ENCODE data around the gene RPS23. TPM values are rescaled to one million over a fixed set of nuclear protein-coding genes. Genes with fewer than 3 reads are reported as not detected.
A peak's percentile ranks its signal among the peaks of the same experiment; 100 is the strongest.

Gene RPS23
- total RNA-seq, 1 experiment from 2014 or later = 1,953 TPM

DNA sequence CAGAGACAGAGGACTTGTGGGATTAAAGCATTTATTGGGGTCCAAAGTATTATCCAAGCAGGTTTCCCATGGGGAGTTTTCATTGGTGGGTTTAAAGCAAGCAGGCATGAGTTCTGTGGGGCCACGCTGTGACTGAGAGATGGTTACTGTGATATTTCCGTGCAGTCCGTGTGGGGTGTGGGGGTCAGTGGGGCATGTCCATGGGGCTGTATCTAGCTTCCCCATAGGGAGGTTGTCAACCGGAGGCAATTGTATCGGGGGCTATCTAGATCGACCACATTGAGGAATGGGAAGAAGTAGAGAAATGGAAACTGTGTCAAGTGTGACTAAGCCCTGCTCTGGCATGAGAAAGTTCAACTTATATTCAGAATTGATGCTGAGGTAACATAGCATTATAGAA, 7.1 kb upstream of the RPS23 start:
- ChIA-PET POLR2A (ENCODE audit: low non-redundant PET) (no interaction called here), CTCF (no interaction called here)
- no peak for DNase-seq (ENCODE audit: low spot score)
- TF ChIP-seq, protein P1, sequence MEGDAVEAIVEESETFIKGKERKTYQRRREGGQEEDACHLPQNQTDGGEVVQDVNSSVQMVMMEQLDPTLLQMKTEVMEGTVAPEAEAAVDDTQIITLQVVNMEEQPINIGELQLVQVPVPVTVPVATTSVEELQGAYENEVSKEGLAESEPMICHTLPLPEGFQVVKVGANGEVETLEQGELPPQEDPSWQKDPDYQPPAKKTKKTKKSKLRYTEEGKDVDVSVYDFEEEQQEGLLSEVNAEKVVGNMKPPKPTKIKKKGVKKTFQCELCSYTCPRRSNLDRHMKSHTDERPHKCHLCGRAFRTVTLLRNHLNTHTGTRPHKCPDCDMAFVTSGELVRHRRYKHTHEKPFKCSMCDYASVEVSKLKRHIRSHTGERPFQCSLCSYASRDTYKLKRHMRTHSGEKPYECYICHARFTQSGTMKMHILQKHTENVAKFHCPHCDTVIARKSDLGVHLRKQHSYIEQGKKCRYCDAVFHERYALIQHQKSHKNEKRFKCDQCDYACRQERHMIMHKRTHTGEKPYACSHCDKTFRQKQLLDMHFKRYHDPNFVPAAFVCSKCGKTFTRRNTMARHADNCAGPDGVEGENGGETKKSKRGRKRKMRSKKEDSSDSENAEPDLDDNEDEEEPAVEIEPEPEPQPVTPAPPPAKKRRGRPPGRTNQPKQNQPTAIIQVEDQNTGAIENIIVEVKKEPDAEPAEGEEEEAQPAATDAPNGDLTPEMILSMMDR (conservative IDR thresholded peaks at IDR 0.05; ENCODE audit: low read depth, low read length) = no peak
- TF ChIP-seq EZH2 (IDR thresholded peaks at IDR 0.05; ENCODE audit: borderline replicate concordance, low read depth, low read length, poor library complexity, severe bottlenecking) = no peak
- no TSS peak for BruUV-seq (replicated peaks)
- H3K4me1 ChIP-seq (ENCODE audit: insufficient read depth, low read length, poor library complexity, severe bottlenecking) = no peaks in the 10 kb centered on the region
- no peaks in the 10 kb centered on the region for H3K36me3 ChIP-seq (ENCODE audit: insufficient read depth, low read length, poor library complexity, severe bottlenecking)
- intact Hi-C loops (cut with micrococcal nuclease; ENCODE audit: unreplicated experiment) = no loop called here
- no peaks in the 10 kb centered on the region for H3K9me3 ChIP-seq (ENCODE audit: low read depth, low read length, poor library complexity, severe bottlenecking)
- H3K27ac ChIP-seq (ENCODE audit: low read depth, low read length, poor library complexity, severe bottlenecking) = no peak overlapping the region
- H3K4me3 ChIP-seq (ENCODE audit: low read depth, low read length, poor library complexity, severe bottlenecking) = no peak overlapping the region
- H3K27me3 ChIP-seq (replicated peaks; ENCODE audit: insufficient read depth, low read depth, low read length, poor library complexity) = no peaks in the 10 kb centered on the region

DNA sequence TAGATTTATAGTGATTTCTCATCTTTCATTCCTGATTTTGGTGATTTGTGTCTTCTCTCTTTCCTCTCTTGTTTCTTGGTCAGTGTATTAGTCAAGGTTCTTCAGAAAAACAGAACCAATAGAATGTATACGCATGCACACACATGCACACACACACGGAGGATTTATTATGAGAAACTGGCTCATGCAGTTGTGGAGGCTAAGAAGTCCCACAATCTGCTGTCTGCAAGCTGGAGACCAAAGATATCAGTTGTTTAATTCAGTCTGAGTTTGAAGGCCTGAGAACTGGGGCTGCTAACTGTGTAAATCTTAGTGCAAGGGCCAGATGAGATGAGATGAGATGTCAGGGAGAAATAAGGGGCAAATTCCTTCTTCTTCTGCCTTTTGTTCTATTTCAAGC, 5.7 kb upstream of the RPS23 start:
- Histone ChIP-seq H3K9me3 (ENCODE audit: low read depth, low read length, poor library complexity, severe bottlenecking) (no peaks in the 10 kb centered on the region), H3K4me1 (ENCODE audit: insufficient read depth, low read length, poor library complexity, severe bottlenecking) (no peaks in the 10 kb centered on the region), H3K4me3 (ENCODE audit: low read depth, low read length, poor library complexity, severe bottlenecking) (no peak overlapping the region), H3K36me3 (ENCODE audit: insufficient read depth, low read length, poor library complexity, severe bottlenecking) (no peaks in the 10 kb centered on the region), H3K27me3 (replicated peaks; ENCODE audit: insufficient read depth, low read depth, low read length, poor library complexity) (no peaks in the 10 kb centered on the region), H3K27ac (ENCODE audit: low read depth, low read length, poor library complexity, severe bottlenecking) (no peak overlapping the region)
- BruUV-seq (replicated peaks) = no TSS peak
- CTCF ChIA-PET = no interaction called here
- intact Hi-C loops (cut with micrococcal nuclease; ENCODE audit: unreplicated experiment) = no loop called here
- no peak for TF ChIP-seq EZH2 (IDR thresholded peaks at IDR 0.05; ENCODE audit: borderline replicate concordance, low read depth, low read length, poor library complexity, severe bottlenecking)
- TF ChIP-seq, protein P1 (conservative IDR thresholded peaks at IDR 0.05; ENCODE audit: low read depth, low read length) = no peak
- POLR2A ChIA-PET (ENCODE audit: low non-redundant PET) = no interaction called here
- no peak for DNase-seq (ENCODE audit: low spot score)

DNA sequence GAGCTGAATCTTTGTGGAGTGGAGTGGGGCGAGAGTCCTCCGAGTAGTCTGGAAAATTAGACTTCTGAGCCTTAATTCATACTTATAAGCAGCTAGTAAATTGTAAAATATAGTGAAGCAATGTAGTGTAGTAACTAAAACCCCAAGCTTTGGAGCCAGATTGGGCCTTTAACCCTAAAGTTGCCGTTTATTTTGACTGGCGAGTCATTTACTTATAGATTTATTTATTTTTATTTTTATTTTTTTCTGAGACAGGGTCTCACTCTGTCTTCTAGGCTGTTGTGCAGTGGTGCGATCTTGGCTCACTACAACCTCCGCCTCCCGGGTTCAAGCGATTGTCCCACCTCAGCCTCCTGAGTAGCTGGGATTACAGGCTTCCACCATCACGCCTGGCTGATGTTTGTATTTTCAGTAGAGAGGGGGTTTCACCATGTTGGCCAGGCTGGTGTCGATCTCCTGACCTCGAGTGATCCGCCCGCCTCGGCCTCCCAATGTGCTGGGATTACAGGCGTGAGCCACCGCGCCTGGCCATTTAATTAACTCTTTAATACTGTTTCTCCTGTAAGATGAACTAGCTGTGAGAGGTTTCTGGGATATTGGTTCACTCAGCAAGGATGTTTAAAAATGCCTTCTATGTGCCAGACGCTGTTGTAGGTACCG, 687 bp upstream of the RPS23 start:
- no peaks in the 10 kb centered on the region for H3K27me3 ChIP-seq (replicated peaks; ENCODE audit: insufficient read depth, low read depth, low read length, poor library complexity)
- intact Hi-C loops (cut with micrococcal nuclease; ENCODE audit: unreplicated experiment) = no loop called here
- H3K36me3 ChIP-seq (ENCODE audit: insufficient read depth, low read length, poor library complexity, severe bottlenecking) = peaks cover 39% of the 10 kb centered on the region
- DNase-seq (ENCODE audit: low spot score) = no peak
- TSS peak; percentile 97 for BruUV-seq (replicated peaks)
- CTCF ChIA-PET = no interaction called here
- peaks cover 5% of the 10 kb centered on the region for H3K4me1 ChIP-seq (ENCODE audit: insufficient read depth, low read length, poor library complexity, severe bottlenecking)
- H3K4me3 ChIP-seq (ENCODE audit: low read depth, low read length, poor library complexity, severe bottlenecking) = peak overlapping the region; percentile 80
- H3K9me3 ChIP-seq (ENCODE audit: low read depth, low read length, poor library complexity, severe bottlenecking) = no peaks in the 10 kb centered on the region
- no peak for TF ChIP-seq EZH2 (IDR thresholded peaks at IDR 0.05; ENCODE audit: borderline replicate concordance, low read depth, low read length, poor library complexity, severe bottlenecking)
- peak overlapping the region; percentile 92 for H3K27ac ChIP-seq (ENCODE audit: low read depth, low read length, poor library complexity, severe bottlenecking)
- POLR2A ChIA-PET (ENCODE audit: low non-redundant PET) = interaction anchor here (0.6 kb wide), 1 partner anchor 847 kb away, joined by 3 read pairs; no protein-coding TSS in a partner anchor

DNA sequence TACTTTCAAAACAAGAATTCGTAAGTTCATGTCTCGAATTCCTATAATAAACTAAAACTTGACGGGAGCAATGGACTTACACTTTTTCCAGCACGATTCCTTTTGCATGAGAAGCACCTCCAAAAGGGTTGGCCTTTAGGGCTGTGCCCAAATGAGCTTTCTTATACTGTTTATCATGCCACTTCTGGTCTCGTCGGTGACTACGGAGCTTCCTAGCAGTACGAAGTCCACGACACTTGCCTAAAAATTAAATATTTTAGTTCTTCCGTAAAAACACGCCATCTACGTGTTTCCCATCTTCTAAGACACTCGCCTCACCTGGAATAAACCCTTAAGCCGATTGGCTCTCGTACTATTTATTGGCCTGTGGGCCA, 554 bp downstream of the RPS23 start:
- Histone ChIP-seq H3K27ac (ENCODE audit: low read depth, low read length, poor library complexity, severe bottlenecking) (peak overlapping the region; percentile 92), H3K9me3 (ENCODE audit: low read depth, low read length, poor library complexity, severe bottlenecking) (no peaks in the 10 kb centered on the region), H3K4me1 (ENCODE audit: insufficient read depth, low read length, poor library complexity, severe bottlenecking) (peaks cover 5% of the 10 kb centered on the region), H3K27me3 (replicated peaks; ENCODE audit: insufficient read depth, low read depth, low read length, poor library complexity) (no peaks in the 10 kb centered on the region), H3K4me3 (ENCODE audit: low read depth, low read length, poor library complexity, severe bottlenecking) (peak overlapping the region; percentile 80), H3K36me3 (ENCODE audit: insufficient read depth, low read length, poor library complexity, severe bottlenecking) (peaks cover 39% of the 10 kb centered on the region)
- no peak for DNase-seq (ENCODE audit: low spot score)
- BruUV-seq (replicated peaks) = no TSS peak
- ChIA-PET CTCF (interaction anchor here (0.5 kb wide), 1 partner anchor 20 kb away, joined by 5 read pairs; no protein-coding TSS in a partner anchor), POLR2A (ENCODE audit: low non-redundant PET) (no interaction called here)
- TF ChIP-seq, protein P1 (conservative IDR thresholded peaks at IDR 0.05; ENCODE audit: low read depth, low read length) = no peak
- no peak for TF ChIP-seq EZH2 (IDR thresholded peaks at IDR 0.05; ENCODE audit: borderline replicate concordance, low read depth, low read length, poor library complexity, severe bottlenecking)
- intact Hi-C loops (cut with micrococcal nuclease; ENCODE audit: unreplicated experiment) = no loop called here

All from A673 (cell line).